Activated B cell treated with CpG ODN at 0.5 μM for 24 hours (primary cell): ENCODE data around the gene YTHDC1. TPM values are rescaled to one million over a fixed set of nuclear protein-coding genes. Genes with fewer than 3 reads are reported as not detected.
"Not testable (repeated sequence)": the region's sequence is repeated elsewhere in the genome, so short reads cannot be mapped to it uniquely, and the experiment has no call there.

Experiments used
- ATAC-seq: fragments of 200-7000 bp; cut with Tn5 transposase; one replicate; pipeline ENCODE4 v1.10.0; 2021; ENCODE audit warnings: low read depth, mild to moderate bottlenecking, moderate library complexity
- CTCF ChIA-PET: fragments of 350-600 bp; sonication (Branson Sonifier 250); formaldehyde crosslinking; loops from one replicate; lab custom pipeline; 2021; ENCODE audit warnings: antibody characterized with exemption; lab: Charles Lee
- POLR2A ChIA-PET: fragments of 350-600 bp; sonication (Branson Sonifier 250); formaldehyde crosslinking; loops from one replicate; lab custom pipeline; 2021; ENCODE audit warnings: antibody characterized with exemption; lab: Charles Lee
- DNase-seq: peaks from one replicate; pipeline ENCODE4 v3.0.0; 2022
- H3K27ac Mint-ChIP-seq: one replicate; pipeline ENCODE4 v1.8.0; 2020; ENCODE audit warnings: mixed read lengths
- H3K27me3 Mint-ChIP-seq: one replicate; pipeline ENCODE4 v1.8.0; 2021; ENCODE audit warnings: mixed read lengths
- H3K36me3 Mint-ChIP-seq: one replicate; pipeline ENCODE4 v1.8.0; 2021; ENCODE audit warnings: low read depth, mixed read lengths
- H3K4me1 Mint-ChIP-seq: one replicate; pipeline ENCODE4 v1.8.0; 2021; ENCODE audit warnings: mixed read lengths
- H3K4me3 Mint-ChIP-seq: one replicate; pipeline ENCODE4 v1.8.0; 2020; ENCODE audit warnings: mild to moderate bottlenecking, mixed read lengths
- H3K9me3 Mint-ChIP-seq: one replicate; pipeline ENCODE4 v1.8.0; 2020; ENCODE audit warnings: mixed read lengths
- CTCF ChIP-seq: fragments of 200-600 bp; IDR thresholded peaks from one replicate; pipeline ENCODE4 v1.8.0; 2022; ENCODE audit warnings: antibody characterized with exemption, mild to moderate bottlenecking
- intact Hi-C: fragments of 100-400 bp; cut with micrococcal nuclease; formaldehyde crosslinking; loops from one replicate; pipeline ENCODE4 v1.15.1; 2024
- total RNA-seq: library from RNA; stranded (reverse); gene quantifications from 2 replicates; pipeline ENCODE4 v1.2.3, GENCODE V29; 2022

YTHDC1 gene
- total RNA-seq, 1 donor from 2014 or later = 119 TPM

GRCh38 chr4:68283714-68284113 is 66.2 kb downstream of the YTHDC1 start:
- Mint-ChIP-seq H3K4me1 (no peaks in the 10 kb centered on the region), H3K27me3 (peaks cover 10% of the 10 kb centered on the region), H3K36me3 (no peaks in the 10 kb centered on the region), H3K4me3 (no peak overlapping the region), H3K9me3 (no peaks in the 10 kb centered on the region), H3K27ac (no peak overlapping the region)
- intact Hi-C loops = no loop called here
- DNase-seq (no peak), ATAC-seq (no peak)
- ChIA-PET POLR2A (no interaction called here), CTCF (no interaction called here)
- TF ChIP-seq CTCF = no peak

DNA sequence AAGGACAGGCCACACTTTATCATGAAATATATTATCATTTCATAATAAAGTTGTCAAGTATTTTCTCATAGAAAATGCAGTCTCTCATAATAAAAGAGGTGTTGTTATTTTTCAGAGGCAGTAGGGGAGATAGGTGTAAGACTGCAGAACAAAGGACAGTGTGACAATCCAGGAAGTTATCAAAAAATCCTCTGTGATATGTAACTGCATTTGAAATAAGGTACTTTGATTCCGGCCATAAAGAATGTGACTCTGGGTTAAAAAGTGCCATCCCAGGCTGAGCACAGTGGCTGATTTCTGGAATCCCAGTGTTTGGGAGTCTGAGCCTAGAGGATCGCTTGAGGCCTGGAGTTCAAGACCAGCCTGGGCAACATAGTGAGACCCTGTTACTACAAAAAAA is 66.8 kb downstream of the YTHDC1 start:
- Mint-ChIP-seq H3K27me3 (peaks cover 7% of the 10 kb centered on the region), H3K36me3 (no peaks in the 10 kb centered on the region), H3K4me3 (no peak overlapping the region), H3K4me1 (no peaks in the 10 kb centered on the region), H3K27ac (no peak overlapping the region), H3K9me3 (no peaks in the 10 kb centered on the region)
- no peak for ATAC-seq
- intact Hi-C loops = no loop called here
- CTCF ChIA-PET = no interaction called here
- DNase-seq = no peak
- POLR2A ChIA-PET = no interaction called here
- TF ChIP-seq CTCF = no peak

DNA sequence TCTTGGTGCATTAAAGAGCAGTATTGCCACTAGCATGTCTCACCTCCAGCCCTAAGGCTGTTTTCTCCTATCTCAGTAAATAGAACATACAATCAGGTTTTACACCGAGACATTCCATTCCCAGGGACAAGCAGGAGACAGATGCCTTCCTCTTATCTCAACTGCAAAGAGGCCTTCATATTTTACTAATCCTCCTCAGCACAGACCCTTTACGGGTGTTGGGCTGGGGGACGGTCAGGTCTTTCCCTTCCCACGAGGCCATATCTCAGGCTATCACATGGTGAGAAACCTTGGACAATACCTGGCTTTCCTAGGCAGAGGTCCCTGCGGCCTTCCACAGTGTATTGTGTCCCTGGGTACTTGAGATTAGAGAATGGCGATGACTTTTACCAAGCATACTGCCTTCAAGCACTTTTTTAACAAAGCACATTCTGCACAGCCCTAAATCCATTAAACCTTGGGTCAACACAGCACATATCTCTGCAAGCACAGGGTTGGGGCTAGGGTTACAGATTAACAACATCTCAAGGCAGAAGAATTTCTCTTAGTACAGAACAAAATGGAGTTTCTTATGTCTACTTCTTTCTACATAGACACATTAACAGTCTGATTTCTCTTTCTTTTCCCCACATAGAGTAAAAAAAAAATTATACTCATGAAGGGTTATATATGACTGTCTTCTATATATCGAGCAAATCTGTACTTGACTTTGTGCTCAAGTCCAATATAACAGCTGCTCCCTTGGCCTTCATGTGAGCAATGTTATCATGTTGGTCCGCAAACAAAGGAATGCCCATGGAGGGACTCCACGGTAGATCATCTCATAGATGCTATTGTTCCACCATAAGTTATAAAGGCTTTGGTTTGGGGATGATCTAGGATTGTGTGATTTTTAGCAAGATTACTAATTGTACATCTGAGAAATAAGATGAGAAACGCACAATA is 67.8 kb downstream of the YTHDC1 start:
- H3K36me3 Mint-ChIP-seq, CTCF ChIA-PET, H3K4me3 Mint-ChIP-seq, H3K27ac Mint-ChIP-seq, DNase-seq, H3K4me1 Mint-ChIP-seq, H3K9me3 Mint-ChIP-seq, POLR2A ChIA-PET, ATAC-seq, intact Hi-C loops, H3K27me3 Mint-ChIP-seq: not testable (repeated sequence)

DNA sequence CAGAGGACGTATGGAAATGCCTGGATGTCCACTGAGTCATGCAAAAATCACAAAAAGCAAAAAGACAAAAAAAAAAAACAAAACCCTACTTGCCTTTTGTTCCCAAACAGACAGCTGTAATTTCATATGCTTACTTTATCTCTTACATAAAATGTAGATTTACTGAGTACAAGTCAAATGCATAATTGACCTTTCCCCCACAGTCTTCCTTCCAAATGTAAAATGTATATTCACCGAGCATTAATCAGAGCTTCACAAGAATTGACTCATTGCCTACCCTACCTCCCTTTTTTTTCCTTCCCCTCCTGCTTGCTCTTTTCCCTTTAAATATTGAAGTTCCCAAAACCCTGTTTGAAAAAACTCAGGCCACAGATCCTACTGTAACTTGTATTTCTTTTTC is 71.9 kb downstream of the YTHDC1 start:
- CTCF ChIA-PET = no interaction called here
- DNase-seq (no peak), ATAC-seq (no peak)
- Mint-ChIP-seq H3K27me3 (peaks cover 1% of the 10 kb centered on the region), H3K9me3 (no peaks in the 10 kb centered on the region), H3K27ac (no peak overlapping the region), H3K4me1 (peaks cover 6% of the 10 kb centered on the region), H3K4me3 (no peak overlapping the region), H3K36me3 (no peaks in the 10 kb centered on the region)
- TF ChIP-seq CTCF = no peak
- intact Hi-C loops = no loop called here
- POLR2A ChIA-PET = no interaction called here

- ChIA-PET POLR2A (no interaction called here), CTCF (no interaction called here)
- TF ChIP-seq CTCF = no peak
- H3K27me3 Mint-ChIP-seq = peaks cover 1% of the 10 kb centered on the region
- H3K27ac Mint-ChIP-seq = no peak overlapping the region
- H3K36me3 Mint-ChIP-seq = no peaks in the 10 kb centered on the region
- ATAC-seq (no peak), DNase-seq (no peak)
- intact Hi-C loops = no loop called here
- H3K9me3 Mint-ChIP-seq = no peaks in the 10 kb centered on the region
- peaks cover 9% of the 10 kb centered on the region for H3K4me1 Mint-ChIP-seq
- no peak overlapping the region for H3K4me3 Mint-ChIP-seq
Observed at GRCh38 chr4:68277627-68278026, 72.3 kb downstream of the YTHDC1 start.
